ENCODE data around the gene SGF29.
"Not testable (repeated sequence)": the region's sequence is repeated elsewhere in the genome, so short reads cannot be mapped to it uniquely, and the experiment has no call there.

SGF29 gene

GRCh38 chr16:28569021-28569420 lies 15.3 kb downstream of the SGF29 start:
- no peak for DNase-seq

- no peak for DNase-seq
Observed at GRCh38 chr16:28569968-28570752, 16.4 kb downstream of the SGF29 start.

GRCh38 chr16:28572696-28573510 lies 19.2 kb downstream of the SGF29 start:
- no peak for DNase-seq

GRCh38 chr16:28573738-28574718 lies 20.3 kb downstream of the SGF29 start:
- DNase-seq = no peak

- no peak for DNase-seq
Observed at GRCh38 chr16:28574925-28575324, 21.2 kb downstream of the SGF29 start.

GRCh38 chr16:28575446-28576109 lies 21.9 kb downstream of the SGF29 start:
- DNase-seq = no peak

GRCh38 chr16:28580726-28581315 lies 27.1 kb downstream of the SGF29 start:
- no peak for DNase-seq

GRCh38 chr16:28585674-28586073 lies 32.0 kb downstream of the SGF29 start:
- no peak for DNase-seq

GRCh38 chr16:28586466-28586865 lies 32.7 kb downstream of the SGF29 start:
- no peak for DNase-seq

- no peak for DNase-seq
Observed at GRCh38 chr16:28587386-28587785, 33.7 kb downstream of the SGF29 start.

- no peak for DNase-seq
Observed at GRCh38 chr16:28589069-28589468, 35.3 kb downstream of the SGF29 start.

GRCh38 chr16:28589930-28590329 lies 36.2 kb downstream of the SGF29 start:
- no peak for DNase-seq

GRCh38 chr16:28590384-28591340 lies 36.9 kb downstream of the SGF29 start:
- no peak for DNase-seq

- DNase-seq = no peak
Observed at GRCh38 chr16:28591355-28591754, 37.6 kb downstream of the SGF29 start.

GRCh38 chr16:28592511-28592910 lies 38.8 kb downstream of the SGF29 start:
- DNase-seq = no peak

GRCh38 chr16:28592979-28593553 lies 39.3 kb downstream of the SGF29 start:
- no peak for DNase-seq

GRCh38 chr16:28595451-28595850 lies 41.7 kb downstream of the SGF29 start:
- not testable (repeated sequence) for DNase-seq

GRCh38 chr16:28596115-28596630 lies 42.5 kb downstream of the SGF29 start:
- DNase-seq = no peak

GRCh38 chr16:28596840-28597691 lies 43.3 kb downstream of the SGF29 start, which contains the start of gene SULT1A2:
SULT1A2 (minus strand) TSS chr16:28597050; CDS start chr16:28595930, 1,120 bp downstream.
- DNase-seq = no peak
